ENCODE measurements around the gene CTSZ.

Gene CTSZ

DNA sequence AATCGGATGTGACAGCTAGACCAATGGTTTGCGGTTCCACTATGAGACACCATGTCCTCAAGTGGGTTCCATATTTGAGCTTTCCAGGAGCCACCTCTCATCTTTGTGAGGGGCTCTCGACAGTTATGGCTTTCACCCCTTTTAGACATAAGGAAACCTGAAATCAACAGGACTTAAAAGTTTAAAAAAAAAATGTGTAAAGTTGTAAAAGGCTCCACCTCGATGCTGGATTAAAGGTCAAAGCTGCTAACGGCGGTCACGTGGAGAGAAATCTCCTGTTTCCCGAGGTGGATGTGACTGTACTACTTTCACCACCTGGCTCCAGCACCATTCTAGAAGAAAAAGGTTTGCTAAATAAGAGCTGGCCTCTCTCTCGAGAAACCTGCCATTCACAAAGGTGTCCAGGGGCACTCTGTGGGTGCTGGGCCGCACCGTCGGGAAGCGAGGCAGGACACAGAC lies 24.5 kb upstream of the CTSZ start:
- DNase-seq (ENCODE audit: low spot score): no peak

- DNase-seq (ENCODE audit: low spot score): no peak
Observed at GRCh38 chr20:59030911-59031563, 24.0 kb upstream of the CTSZ start.

DNA sequence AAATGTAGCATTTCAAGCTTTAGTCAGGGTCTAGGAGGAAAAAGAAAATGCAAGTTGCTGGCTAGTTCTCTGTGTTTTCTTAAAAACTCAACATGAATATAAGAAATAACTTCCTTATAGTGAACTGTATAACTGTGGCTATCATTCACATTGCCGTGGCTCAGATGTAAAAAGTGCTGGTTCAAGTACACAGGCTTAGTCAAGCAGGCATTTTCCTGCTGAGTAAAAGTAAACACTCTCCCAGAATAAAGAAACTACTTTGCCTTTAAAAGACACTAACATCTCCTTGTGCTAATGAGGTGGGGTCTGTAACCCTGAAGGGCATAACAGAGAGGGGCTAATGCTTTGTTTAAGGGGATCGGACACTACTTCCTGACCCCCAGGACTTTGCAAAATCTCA lies 21.8 kb upstream of the CTSZ start:
- DNase-seq (ENCODE audit: low spot score): no peak

GRCh38 chr20:59027741-59028320 lies 20.8 kb upstream of the CTSZ start:
- DNase-seq (ENCODE audit: low spot score): no peak

GRCh38 chr20:59026904-59027740 lies 20.1 kb upstream of the CTSZ start:
- DNase-seq (ENCODE audit: low spot score): no peak

GRCh38 chr20:59025511-59025910 lies 18.5 kb upstream of the CTSZ start:
- no peak for DNase-seq (ENCODE audit: low spot score)

- DNase-seq (ENCODE audit: low spot score): no peak
Observed at GRCh38 chr20:59025086-59025485, 18.0 kb upstream of the CTSZ start.

GRCh38 chr20:59024111-59024530 lies 17.1 kb upstream of the CTSZ start:
- no peak for DNase-seq (ENCODE audit: low spot score)

- no peak for DNase-seq (ENCODE audit: low spot score)
Observed at GRCh38 chr20:59023616-59024015, 16.6 kb upstream of the CTSZ start.

GRCh38 chr20:59022754-59023153 lies 15.7 kb upstream of the CTSZ start:
- DNase-seq (ENCODE audit: low spot score): no peak

- no peak for DNase-seq (ENCODE audit: low spot score)
Observed at GRCh38 chr20:59020938-59021551, 14.0 kb upstream of the CTSZ start.

DNA sequence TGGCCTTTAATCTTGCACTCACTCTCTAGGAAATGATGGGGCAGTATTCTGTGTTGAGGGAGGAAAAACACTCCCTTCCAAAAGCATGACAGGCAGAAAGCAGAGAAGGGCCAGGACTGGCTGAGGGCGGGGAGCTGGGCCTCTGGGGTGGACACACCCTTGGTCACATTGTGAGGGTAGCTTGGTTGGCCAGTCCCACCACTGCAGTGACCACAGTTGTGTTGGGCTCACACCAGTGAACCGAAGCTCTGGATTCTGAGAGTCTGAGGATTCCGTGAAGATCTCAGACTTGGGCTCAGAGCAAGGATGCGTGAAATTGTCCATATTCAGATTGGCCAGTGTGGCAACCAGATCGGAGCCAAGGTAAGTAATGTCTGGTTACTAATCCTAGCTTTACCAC lies 12.2 kb upstream of the CTSZ start, which contains the start of gene TUBB1:
Gene TUBB1 (plus strand): TSS at position 213 of the 400 bp plus-strand sequence. CDS start 94 bp downstream, at position 307.
- no peak for DNase-seq (ENCODE audit: low spot score)

GRCh38 chr20:59018817-59019216 lies 11.8 kb upstream of the CTSZ start:
- DNase-seq (ENCODE audit: low spot score): no peak

GRCh38 chr20:59017493-59018231 lies 10.6 kb upstream of the CTSZ start:
- DNase-seq (ENCODE audit: low spot score): no peak

DNA sequence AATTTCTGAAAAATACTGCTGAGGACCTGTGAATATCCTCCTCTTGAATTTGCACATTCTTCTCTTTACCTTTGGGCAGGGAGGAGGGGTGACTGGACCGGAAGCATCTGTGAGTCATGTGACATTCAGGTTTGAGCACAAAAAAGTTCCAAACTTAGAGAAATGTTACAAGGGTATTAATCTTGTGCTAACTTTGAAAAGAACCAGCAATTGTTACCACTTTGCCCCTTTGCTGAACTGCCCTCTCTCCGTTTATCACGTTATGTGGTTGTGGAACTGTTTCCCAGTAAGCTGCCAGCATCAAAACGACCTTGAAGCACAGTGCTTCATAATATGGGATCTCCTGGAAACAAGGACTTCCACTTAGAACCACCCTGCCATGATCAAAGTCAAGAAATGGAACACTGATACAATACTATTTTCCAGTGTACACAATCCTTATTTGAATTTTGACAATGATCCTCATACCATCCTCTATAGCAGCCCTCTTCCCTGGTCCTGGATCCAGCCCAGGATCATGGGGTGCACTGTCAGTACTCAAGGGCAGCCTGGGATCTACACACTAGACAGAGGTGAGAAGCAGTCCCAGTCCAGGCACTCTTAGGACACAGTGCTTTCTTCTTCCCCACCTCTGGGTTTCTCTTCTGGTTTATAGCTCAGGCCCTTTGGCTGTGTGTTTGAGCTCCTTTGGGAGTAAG lies 9.9 kb upstream of the CTSZ start:
- DNase-seq (ENCODE audit: low spot score): no peak

GRCh38 chr20:59015812-59016711 lies 9.0 kb upstream of the CTSZ start:
- no peak for DNase-seq (ENCODE audit: low spot score)

GRCh38 chr20:59015411-59015810 lies 8.4 kb upstream of the CTSZ start:
- no peak for DNase-seq (ENCODE audit: low spot score)

GRCh38 chr20:59014680-59015389 lies 7.8 kb upstream of the CTSZ start:
- DNase-seq (ENCODE audit: low spot score): no peak

DNA sequence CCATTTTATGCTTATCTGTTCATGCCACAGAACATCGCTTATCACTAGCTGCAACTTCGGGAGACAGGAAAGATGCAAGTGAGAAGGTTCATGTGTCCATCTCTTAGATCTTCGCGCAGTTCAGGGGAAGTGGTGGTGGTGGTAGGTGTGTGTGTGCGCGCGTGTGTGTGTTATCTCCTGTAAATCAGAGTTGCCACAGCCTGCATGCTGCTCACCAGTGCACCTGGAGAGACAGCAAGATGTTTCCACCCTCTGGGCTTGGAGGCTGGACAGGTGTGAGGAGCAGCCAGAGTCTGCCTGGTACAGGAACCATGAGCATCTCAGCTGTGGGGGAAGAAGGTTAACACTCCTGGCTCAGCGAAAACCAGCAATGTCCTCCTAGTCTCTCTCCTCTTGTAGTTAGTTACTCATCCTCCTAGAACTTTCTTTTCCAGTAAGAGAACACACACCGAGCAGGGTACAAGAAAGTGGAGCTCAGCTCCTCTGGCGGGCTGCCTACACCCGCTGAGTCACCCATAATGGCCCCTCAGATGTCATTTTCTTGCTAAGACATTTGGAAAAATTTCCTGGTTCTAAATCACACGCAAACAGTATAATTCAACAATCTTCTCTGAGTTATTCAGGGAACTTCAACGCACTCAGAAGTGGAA lies 7.0 kb upstream of the CTSZ start:
- DNase-seq (ENCODE audit: low spot score): no peak

All from Ammon's horn (tissue), 1 donor.